ENCODE results near the gene SARS2.

DNA sequence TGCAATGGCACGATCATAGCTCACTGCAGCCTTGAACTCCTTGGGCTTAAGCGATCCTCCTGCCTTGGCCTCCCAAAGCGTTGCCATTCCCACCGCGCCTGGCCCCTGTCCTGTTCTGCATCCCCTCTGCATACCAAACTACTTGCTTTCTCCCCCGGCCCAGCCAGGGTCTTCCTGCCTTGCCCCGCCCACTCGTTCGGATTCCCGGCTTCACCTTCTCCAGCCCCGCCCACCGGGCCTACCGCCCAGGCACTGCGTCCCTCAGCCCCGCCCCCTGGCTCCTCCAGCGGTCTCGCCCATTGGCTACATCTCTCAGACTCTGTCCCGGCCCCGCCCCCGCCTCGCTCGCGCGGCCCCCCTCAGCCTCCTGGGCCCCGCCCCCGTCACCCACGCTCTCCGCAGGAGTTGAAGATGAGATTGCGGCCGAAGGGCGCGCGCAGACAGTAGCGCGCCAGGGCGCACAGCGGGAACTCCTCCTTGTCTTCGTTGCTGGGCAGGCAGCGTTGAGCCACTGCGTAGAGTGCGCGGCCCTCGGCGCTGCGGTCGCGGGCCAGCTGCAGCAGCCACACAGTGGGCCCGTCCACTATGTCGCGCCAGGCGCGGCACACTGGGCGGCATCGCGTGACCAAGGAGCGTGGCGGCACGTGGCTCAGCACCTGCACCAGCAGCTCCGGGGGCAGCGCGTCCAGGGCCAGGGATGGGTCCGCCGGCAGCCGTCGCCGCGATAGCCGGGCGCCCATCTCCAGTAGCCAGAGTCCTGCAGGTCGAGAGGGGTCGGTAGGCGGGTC, 19.2 kb upstream of the SARS2 start:
- TF ChIP-seq, protein P1, sequence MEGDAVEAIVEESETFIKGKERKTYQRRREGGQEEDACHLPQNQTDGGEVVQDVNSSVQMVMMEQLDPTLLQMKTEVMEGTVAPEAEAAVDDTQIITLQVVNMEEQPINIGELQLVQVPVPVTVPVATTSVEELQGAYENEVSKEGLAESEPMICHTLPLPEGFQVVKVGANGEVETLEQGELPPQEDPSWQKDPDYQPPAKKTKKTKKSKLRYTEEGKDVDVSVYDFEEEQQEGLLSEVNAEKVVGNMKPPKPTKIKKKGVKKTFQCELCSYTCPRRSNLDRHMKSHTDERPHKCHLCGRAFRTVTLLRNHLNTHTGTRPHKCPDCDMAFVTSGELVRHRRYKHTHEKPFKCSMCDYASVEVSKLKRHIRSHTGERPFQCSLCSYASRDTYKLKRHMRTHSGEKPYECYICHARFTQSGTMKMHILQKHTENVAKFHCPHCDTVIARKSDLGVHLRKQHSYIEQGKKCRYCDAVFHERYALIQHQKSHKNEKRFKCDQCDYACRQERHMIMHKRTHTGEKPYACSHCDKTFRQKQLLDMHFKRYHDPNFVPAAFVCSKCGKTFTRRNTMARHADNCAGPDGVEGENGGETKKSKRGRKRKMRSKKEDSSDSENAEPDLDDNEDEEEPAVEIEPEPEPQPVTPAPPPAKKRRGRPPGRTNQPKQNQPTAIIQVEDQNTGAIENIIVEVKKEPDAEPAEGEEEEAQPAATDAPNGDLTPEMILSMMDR (IDR thresholded peaks at IDR 0.05) = no peak
- no peak for TF ChIP-seq POLR2A (IDR thresholded peaks at IDR 0.05)

Measured in Peyer's patch (tissue), 4 donors.